GM10266 (cell line): ENCODE data around the gene MSANTD4.

Source experiments
- DNase-seq: peaks from one replicate; pipeline ENCODE4 v3.0.0; 2012; ENCODE audit errors: extremely low spot score
- TF ChIP-seq, protein P1 (sequence below): IDR thresholded peaks from 2 replicates; pipeline ENCODE4 v1.5.1; 2012; ENCODE audit warnings: mild to moderate bottlenecking, low read depth; ENCODE audit not compliant: control insufficient read depth, insufficient read depth; ENCODE audit errors: missing control alignments

Gene MSANTD4

DNA sequence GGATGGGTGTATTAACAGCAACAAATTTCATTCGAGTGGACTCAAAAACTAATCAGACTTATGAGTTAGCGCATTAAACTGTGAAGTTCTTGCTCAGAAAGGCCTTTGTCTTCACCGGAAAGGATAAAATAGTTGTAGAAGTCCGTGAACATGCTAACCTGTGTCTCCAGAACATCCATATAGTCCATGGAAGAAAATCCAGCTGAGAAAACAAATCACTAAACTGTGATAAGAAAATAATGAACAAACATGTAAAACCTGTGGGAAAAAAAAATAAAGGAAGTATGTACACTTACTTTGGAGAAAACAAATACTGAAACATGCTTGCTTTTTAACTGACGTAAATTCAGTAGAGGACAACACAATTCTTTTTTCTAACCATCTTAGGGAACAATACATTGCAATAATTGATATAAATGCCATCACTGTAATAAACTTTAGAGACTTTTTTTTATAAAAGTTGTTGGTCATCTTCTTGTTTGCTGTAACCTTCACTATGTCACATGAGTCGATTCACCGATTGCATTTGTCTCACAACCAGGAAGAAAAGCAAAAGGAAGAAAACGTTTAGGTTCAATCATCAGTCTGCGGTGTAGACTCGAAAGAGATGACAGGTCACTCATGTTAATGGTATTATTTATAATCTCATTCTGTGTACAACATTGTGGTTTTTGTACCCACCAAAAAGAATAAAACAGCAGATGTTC, 41.9 kb downstream of the MSANTD4 start:
- DNase-seq, result no peak
- TF ChIP-seq, protein P1, sequence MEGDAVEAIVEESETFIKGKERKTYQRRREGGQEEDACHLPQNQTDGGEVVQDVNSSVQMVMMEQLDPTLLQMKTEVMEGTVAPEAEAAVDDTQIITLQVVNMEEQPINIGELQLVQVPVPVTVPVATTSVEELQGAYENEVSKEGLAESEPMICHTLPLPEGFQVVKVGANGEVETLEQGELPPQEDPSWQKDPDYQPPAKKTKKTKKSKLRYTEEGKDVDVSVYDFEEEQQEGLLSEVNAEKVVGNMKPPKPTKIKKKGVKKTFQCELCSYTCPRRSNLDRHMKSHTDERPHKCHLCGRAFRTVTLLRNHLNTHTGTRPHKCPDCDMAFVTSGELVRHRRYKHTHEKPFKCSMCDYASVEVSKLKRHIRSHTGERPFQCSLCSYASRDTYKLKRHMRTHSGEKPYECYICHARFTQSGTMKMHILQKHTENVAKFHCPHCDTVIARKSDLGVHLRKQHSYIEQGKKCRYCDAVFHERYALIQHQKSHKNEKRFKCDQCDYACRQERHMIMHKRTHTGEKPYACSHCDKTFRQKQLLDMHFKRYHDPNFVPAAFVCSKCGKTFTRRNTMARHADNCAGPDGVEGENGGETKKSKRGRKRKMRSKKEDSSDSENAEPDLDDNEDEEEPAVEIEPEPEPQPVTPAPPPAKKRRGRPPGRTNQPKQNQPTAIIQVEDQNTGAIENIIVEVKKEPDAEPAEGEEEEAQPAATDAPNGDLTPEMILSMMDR, result no peak

DNA sequence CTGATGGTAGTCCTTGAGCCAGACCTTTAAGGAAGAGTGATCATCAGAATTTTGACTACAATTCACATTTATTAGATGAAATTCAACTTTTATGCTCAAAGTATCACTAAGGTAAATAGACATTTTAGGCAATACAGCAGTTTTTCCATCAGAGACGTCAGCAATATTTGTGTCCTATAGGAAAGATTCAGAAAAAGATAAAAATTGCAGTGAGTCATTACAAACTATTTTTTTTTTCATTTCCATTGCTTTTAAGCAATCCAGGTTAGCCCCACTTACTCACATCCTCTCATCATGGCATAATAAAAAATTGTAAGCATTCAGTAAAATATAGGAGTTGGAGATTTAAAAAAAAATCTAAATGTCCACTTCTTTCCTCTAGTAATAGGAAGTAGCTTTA, 46.9 kb downstream of the MSANTD4 start:
- no peak for DNase-seq
- TF ChIP-seq, protein P1, result no peak

DNA sequence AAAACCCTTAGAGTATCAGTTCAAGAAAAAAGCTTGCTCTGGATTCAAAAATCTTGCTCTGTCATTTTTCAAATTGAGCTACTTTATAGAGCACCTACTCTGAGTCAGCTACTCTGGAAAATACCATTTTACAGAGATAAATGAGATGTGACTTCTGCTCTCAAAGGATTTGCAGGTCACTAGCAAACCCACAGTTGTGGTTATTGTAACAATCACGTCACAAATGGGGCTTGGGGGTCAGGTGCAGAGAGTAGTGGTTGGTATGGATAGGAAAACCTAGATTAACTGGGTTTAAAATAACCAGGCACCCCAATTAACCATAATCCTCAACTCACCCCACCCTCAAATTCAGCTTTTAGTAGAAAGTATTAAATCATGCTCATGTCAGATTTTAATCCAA, 52.3 kb downstream of the MSANTD4 start:
- DNase-seq, result no peak
- TF ChIP-seq, protein P1, result no peak

DNA sequence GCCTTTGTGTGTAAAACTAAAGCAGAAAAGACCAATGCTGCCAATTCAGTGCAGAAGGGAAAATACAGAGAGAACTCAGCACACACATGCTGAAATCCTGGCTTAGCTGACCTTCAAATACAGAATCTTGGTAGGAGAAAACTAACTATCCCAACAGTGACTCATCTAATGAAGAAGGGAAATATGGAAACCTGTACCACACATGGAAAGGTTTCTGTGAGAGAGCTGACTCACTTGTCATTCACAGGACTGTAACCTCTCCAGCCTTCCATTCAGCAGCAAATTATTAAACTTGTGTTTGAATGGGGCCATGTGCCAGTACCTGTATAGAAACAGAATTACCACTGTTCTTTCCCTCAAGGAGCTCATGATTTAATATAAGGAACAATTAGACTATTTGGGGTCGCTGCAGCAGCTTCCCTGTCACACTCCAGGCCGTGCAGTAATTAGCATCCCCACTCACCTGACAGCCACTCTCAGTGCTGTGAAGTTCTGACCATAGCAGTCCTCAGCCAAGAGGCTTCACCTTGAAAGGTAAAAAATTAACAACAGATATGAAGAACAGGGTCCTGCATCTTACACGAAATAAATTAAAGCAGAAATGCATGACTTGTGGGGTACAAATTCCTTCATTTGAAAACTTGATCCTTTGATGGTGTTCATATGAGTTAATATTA, 53.9 kb downstream of the MSANTD4 start:
- DNase-seq, result no peak
- TF ChIP-seq, protein P1, result no peak

DNA sequence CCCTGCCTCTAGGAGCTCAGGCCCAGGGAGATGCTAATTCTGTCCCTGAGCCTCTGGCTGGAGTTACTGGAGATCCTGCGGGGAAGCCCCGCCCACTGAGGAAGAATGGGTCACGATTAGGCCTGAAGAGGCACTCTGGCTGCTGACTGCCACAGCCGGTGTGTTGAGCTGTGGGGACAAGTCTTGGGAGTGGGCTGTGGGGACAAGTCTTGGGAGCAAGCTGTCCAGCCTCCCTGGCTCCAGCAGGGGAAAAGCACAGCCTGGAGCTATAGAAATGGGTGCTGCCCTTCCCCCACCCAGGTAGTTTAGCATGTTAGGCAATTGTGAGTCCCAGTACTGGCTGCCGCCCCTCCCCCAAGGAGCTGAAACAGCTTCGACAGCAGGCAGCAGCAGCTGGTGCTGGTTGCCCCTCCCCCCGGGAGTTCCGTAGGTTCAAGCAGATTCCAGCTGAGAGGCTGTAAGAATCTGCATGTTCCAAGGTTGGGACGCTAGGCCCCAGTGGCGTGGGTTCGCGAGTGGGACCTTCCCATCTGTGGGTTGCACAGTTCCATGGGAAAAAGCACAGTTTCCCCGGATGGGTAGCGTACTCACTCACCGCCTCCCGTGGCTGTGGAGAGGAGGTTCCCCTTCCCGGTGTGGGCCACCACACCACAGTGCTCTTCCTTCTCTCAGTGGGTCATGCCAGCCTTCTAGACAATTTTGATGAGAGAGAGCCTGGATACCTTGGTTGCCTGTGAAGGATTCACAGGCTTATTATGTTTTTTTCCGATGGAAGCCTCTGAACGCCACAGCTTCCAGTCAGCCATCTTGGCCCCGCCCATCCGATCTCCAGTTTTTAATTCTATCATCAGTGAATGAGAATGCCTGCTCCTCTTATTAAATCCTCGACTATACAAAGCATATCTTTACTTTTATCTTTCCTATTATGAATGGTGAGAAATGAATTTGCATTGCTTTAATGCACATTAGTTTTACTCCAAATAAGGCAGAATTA, 61.5 kb downstream of the MSANTD4 start:
- TF ChIP-seq, protein P1, result no peak
- no peak for DNase-seq
